Activated naive CD4-positive, alpha-beta T cell treated with Interleukin-2 at 50 U/mL for 16 hours (primary cell): Measurements from ENCODE around the gene TCF25.
A peak's percentile ranks its signal among the peaks of the same experiment; 100 is the strongest.
"Not testable (repeated sequence)": the region's sequence is repeated elsewhere in the genome, so short reads cannot be mapped to it uniquely, and the experiment has no call there.

Experiments used
- DNase-seq: peaks from one replicate; pipeline ENCODE4 v3.0.0-alpha.2; 2020

TCF25 gene

DNA sequence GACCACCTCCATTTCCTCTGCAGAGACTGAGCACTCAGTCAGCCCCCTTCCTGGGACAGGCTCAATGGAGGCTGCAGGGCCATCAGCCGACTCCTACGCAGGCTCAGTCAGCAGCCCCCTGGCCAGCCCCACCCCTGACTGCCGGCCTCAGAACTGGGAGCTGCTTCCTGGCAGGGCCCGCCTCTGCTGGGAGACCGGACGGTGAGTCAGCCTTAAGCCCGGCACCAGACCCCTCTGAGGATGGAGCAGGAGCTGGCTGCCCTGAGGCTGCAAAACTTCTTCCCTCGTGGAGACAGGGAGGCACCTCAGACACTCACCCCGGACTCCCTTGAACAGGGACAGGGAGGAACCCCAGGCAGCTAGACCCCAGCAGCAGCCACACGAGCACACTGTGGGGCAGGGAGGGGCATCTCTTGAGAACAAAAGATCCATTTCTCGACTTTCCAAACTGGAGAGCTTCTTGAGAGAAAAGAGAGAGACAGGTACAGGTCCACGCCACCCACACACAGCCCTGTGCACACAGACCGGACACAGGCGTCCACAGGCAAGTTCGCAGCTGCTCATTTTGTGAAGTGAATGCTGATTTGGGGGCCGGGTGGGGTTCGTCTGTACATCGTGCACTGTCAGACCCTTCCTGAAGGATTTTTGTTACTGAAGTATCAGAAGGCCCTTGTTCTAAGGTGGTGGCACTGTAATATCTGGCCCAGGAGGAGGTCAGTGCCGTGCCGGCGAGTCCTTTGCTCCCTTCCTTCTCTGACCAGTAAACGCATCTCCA, 48.5 kb downstream of the TCF25 start:
- peak; percentile 9 for DNase-seq

DNA sequence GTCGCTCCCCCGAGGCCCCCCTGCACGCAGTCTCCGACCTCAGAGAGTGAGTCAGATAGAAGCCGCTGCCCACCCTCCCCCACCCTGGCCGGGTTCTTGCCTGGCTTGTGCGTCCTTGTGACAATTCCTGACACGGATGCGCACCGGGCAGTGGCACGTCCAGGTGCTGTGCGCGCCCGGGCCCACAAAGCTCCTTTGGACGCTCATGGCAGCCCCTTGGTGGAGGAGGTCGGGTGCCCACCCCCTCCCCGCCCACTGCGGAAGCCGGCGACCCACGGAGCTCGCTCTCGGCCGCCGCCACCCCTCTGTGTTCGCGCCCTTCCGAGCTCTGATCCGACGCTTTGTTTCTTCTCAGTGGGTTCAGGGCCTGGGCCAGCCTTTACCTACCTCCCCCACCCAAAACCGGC, 49.1 kb downstream of the TCF25 start:
- DNase-seq, result peak; percentile 39

DNA sequence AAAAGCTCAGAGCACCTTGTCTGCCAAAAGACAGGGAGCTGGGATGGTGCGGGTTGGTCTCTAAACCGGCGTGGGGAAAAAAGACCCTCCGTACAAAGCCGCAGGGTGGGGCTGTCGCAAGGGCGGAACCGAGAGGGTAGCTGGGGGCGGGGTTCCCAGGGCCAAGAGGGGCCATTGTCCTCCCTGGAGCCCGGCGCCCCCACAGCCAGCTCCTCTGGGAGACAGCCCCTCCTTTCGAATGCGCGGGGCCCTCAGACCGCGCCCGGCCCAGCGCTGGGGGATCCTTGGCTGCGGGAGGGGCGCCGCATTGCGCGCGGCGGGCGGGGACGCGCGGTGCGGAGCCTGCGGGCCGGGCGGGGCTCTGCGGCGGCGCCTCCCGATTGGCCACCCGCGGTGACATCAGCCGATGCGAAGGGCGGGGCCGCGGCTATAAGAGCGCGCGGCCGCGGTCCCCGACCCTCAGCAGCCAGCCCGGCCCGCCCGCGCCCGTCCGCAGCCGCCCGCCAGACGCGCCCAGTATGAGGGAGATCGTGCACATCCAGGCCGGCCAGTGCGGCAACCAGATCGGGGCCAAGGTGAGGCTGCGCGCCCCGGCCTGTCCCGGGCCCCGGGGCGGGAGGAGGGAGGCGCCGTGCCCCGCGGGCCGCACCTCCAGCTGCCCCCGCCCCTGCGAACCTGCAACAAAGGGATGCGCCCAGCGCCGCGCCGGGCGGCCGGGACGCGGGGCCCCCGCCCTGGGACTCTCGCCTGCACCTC, 49.7 kb downstream of the TCF25 start, which contains the start of gene TUBB3:
TUBB3 (plus strand) TSS at position 459 of the 756 bp plus-strand sequence; CDS start at position 519, 60 bp downstream.
- peak; percentile 51 for DNase-seq

DNA sequence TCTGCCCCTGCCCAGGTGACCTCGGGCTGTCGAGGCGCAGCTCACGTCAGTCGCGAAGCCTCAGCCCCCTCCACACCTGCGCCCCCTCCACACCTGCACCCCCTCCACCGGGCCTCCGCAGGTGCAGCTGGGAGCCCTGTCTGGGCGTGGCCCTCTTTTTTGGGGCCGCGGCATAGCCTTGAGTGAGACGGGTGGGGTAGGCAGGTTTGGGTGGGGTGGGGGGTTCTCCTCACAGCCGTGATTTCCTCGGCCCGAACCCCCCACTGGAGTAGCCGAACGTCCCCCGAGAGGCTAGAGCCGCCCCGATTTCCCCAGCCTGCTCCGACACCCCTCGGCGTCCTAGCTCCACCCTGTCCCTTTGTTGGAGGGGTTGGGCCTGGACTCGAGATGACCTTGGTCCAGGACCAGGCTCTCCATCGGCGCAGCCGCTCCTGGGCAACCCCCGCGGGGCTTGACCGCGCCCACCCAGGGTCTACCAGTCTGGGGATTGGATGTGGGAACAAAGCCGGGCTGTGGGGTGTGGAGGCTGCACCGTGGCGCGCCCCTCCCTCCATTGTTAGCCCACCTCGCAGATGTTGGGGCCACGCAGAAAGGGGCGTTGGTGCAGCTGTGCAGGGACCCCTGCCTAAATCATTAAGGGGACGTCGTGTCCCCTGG, 50.4 kb downstream of the TCF25 start:
- DNase-seq, result no peak

DNA sequence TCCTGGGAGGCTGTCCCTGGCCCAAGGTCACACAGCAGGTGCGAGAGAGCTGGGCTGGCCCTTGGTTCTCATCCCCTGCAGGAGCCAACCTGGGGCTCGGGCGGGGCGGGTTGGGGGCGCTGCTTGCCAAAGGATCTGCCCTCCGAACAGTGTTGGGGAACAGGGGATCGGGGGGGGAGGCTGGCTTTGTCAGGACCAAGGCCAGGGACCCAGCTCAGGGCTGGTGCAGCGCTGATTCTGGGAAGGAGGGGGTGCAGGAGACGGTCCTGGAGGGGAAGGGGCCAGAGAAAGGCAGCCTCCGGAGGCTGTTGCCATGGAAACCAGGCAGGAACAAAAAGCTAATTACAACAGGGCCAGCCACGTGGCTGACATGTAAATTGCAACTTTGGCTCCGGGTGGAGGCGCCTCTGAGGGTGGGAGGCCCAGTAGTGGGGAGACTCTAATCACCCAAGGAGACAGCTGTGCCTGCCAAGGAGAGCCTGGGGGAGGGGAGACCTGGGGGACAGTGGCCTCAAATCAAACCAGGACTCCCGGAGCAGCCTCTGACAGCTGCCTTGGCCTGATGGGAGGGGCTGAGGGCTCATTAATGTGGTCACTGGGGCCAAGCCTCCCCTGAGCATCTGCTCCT, 51.0 kb downstream of the TCF25 start:
- peak; percentile 31 for DNase-seq

DNA sequence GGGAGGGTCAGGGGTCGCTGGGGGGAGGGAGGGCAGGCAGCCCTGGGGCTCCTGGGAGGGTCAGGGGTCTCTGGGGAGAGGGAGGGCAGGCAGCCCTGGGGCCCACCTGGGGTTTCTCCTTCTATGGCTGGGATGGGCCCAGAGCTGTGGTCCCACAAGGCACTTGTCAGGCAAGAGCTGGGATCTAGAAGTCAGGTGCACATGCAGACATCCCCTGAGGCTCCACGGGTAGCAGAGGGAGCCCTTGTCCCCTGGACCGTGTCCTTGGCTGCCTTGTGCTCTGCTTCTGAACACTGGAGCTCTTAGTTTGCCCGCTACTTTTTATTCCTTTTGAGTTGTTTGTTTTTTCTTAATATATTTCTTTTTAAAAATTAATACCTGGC, 51.5 kb downstream of the TCF25 start:
- DNase-seq, result no peak

DNA sequence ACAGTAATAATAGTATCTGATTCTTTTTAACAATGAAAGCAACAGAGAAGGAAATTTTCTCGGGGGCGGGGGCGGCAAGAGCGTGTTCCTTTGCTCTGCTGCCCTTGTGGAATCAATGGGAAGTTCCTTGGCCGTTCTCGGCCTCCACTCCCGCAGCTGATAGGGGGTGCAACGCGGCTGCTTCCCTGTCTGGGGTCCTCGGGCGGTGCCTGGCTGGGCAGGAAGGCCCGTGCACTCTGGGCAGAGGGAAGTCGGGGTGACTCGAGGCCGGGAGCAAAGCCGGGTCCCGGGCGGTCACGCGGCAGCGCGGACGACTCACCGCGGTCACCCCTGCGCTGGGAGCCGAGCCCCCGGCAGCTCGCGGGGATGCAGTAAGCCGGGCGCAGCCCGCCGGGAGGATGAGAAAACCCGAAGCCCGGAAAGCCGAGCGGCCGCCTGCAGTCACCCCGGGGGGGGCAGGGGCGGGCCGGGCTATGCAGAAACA, 52.2 kb downstream of the TCF25 start:
- peak; percentile 6 for DNase-seq

DNA sequence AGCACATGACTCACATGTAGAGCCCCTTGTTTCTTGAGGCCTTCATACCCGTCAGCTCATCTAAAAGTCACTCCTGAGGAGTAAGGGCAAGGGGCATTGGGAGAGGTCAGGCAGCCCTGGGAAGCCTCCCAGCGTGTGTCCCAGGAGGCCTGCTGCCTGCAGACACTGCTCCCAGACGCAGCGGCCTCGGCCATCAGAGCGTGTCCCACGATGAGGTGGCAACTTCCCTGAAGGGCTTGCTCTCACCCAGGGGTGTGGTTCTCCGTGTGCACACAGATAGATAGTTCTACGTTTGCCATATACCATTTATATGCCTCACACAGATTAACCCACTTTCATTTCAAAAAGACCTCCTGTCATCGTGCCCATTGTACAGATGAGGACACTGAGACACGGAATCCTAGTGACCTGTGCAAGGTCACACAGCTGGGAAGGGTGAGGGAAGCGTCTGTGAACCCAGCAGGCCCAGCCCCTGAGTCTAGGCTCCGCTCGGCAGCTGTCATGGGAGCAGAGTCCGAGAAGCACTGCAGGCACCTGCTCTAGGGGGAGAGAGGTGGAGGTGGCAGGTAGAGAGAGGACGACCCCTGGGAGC, 58.0 kb downstream of the TCF25 start:
- DNase-seq, result no peak

DNA sequence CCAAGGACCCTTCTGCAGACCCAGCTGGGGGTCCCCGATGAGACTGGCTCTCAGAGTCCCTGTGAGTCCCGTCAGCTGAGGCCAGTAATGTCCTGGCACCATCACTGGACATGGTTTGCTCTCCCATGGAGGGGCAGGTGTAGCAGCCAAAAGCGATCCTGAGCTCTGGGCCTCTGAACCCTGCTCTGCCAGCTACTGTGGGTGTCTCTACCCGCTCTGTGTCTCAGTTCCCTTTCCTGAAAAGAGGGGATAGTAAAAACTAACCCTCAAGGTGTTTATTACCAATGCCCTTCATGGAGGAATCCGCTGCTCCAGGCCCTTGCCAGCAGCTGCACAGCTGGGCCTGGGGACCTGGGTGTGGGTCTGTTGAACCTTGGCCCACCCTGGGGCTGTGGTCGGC, 58.6 kb downstream of the TCF25 start:
- no peak for DNase-seq

DNA sequence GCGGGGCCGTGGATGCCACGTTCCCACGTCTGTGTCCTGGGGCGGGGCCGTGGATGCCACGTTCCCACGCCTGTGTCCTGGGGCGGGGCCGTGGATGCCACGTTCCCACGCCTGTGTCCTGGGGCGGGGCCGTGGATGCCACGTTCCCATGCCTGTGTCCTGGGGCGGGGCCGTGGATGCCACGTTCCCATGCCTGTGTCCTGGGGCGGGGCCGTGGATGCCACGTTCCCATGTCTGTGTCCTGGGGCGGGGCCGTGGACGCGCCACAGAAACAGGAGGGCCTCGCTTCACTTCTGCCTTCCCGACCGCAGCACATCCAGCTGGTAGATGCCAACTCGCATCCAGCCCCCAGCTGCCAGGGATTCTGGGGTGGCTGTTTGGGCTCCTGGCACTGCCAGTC, 60.6 kb downstream of the TCF25 start:
- not testable (repeated sequence) for DNase-seq

DNA sequence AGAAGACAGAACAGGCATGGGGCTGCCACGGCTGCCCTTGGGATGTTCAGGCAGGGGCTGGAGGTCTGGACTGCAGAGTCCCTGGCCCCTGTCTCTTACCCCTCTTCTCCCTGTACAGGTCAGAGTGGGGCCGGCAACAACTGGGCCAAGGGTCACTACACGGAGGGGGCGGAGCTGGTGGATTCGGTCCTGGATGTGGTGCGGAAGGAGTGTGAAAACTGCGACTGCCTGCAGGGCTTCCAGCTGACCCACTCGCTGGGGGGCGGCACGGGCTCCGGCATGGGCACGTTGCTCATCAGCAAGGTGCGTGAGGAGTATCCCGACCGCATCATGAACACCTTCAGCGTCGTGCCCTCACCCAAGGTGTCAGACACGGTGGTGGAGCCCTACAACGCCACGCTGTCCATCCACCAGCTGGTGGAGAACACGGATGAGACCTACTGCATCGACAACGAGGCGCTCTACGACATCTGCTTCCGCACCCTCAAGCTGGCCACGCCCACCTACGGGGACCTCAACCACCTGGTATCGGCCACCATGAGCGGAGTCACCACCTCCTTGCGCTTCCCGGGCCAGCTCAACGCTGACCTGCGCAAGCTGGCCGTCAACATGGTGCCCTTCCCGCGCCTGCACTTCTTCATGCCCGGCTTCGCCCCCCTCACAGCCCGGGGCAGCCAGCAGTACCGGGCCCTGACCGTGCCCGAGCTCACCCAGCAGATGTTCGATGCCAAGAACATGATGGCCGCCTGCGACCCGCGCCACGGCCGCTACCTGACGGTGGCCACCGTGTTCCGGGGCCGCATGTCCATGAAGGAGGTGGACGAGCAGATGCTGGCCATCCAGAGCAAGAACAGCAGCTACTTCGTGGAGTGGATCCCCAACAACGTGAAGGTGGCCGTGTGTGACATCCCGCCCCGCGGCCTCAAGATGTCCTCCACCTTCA, 61.5 kb downstream of the TCF25 start:
- no peak for DNase-seq

DNA sequence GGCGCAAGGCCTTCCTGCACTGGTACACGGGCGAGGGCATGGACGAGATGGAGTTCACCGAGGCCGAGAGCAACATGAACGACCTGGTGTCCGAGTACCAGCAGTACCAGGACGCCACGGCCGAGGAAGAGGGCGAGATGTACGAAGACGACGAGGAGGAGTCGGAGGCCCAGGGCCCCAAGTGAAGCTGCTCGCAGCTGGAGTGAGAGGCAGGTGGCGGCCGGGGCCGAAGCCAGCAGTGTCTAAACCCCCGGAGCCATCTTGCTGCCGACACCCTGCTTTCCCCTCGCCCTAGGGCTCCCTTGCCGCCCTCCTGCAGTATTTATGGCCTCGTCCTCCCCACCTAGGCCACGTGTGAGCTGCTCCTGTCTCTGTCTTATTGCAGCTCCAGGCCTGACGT, 62.2 kb downstream of the TCF25 start:
- not testable (repeated sequence) for DNase-seq

DNA sequence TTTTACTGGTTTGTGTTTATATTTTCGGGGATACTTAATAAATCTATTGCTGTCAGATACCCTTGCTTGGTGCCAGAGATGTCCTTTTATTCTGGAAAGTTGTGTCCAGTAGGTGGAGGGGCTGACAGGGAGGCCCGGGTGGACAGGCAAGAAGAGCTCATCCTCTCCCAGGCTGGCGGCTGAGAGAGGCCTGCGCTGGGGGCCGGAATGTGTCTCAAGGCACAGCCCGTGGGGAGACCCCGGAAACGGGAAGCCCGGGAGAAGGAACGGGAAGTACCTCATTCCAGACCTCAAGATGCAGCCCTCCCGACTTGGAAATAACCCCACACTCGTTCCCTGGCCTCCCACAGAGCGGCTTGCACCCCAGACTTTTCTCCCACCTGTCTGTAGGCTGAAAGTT, 62.6 kb downstream of the TCF25 start:
- DNase-seq, result no peak

DNA sequence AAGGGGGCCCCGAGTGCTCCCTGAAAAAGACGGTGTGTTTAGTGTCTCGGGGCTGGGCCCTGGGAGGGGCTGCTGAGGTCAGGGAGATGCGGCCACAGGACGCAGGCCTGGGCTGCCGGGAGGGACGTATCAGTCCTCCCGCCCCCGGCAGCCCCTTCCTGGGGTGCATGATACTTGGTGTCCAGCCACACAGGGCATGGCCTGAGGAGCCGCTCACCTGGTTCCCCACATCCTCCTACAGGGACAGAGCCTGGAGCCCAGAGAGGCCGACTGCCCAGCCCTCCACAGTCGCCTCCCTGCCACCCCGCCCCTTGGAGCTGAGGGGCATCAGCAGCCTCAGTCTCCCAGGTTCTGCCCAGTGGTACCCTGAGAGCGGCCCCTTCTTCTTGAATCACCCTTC, 63.1 kb downstream of the TCF25 start:
- no peak for DNase-seq

DNA sequence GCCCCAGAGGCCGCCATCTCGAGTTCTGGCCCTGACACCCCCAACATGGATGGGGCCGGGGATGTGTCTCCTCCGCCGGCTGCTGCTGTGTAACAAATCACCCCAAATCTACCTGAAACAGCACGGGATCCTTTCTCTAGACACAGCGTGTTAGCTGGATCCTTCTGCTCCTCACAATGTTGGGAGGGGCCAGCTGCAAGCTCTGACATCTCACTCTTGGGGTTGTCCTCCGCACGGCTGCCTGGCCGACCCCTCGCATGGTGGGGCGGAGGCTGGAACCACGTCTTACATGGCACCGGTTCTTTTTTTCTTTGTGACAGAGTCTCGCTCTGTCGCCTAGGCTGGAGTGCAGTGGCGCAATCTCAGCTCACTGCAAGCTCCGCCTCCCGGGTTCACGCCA, 63.6 kb downstream of the TCF25 start:
- DNase-seq, result no peak

DNA sequence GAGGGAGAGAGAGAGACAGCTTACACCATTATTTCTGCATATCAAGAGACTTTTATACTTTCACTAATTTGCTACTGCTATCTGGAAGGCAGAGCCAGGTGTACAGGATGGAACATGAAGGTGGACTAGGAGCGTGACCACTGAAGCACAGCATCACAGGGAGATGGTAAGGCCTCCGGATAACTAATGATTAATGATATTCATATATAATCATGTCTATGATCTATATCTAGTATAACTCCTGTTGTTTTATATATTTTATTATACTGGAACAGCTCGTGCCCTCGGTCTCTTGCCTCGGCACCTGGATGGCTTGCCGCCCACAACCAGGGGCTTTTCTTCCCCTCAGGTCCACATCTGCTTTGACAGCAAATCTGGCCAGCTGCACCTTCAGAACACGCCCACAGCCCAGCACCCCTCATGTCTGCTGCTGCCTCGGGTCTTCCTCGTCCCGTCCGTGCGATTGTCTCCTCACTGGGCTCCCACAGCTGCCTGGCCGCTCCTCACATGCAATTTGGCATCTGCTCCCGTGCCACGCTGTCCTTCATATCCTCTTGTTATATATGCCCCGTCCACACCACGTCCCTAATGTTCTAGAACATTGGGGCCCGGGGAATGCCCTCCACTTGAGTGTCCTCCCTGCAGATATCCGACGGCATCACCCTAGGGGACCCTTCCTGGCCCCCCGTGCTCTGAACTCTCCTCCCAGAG, 64.9 kb downstream of the TCF25 start:
- DNase-seq, result no peak

DNA sequence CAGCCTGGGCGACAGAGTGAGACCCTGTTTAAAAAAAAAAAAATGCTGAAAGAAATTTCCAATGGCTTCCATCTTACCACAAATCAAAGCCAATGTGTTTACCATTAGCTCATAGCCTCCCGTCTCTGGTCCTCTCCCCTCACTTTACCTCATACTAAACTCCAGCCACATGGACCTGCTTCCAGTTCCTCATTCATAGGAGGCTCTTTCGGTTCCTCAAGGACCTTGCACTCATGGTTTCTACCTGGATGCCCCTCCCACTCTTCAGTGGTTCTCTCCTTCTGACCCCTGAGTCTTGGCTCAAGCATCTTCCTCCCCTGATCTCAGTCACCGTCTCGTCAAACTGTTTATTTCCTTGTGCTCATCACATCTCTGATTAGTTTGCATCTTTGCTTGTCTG, 71.4 kb downstream of the TCF25 start:
- no peak for DNase-seq

DNA sequence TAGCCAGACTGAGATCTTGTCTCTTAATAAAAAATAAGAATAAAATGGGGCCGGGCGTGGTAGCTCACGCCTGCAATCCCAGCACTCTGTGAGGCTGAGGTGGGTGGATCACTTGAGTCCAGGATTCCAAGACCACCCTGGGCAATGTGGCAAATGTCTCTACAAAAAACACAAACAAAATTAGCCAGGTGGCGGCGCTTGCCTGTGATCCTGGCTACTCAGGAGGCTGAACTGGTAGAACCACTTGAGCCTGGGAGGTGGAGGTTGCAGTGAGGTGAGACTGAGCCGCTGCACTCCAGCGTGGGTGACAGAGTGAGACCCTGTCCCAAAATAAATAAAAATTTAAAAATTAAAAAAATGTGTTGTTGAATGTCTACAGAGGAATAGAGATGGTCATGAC, 72.3 kb downstream of the TCF25 start:
- DNase-seq, result no peak

DNA sequence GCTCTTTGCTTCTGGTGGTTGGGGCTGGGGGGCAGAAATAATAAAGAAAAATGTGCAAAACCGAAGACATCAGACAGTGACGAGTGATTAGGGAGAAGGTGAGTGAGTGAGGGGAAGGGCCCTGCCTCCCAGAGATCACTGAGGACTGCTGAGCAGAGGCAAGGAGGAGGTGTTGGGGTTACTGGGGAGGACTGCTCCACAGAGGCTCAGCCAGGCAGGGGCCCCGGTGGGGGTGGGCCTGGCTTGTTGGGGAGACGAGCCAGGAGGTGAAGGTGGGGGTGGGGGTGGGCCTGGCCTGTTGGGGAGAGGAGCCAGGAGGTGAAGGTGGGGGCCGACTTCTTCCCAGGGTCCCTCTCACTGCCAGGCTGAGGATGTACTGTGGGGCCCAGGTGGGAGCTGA, 73.1 kb downstream of the TCF25 start:
- DNase-seq, result no peak

DNA sequence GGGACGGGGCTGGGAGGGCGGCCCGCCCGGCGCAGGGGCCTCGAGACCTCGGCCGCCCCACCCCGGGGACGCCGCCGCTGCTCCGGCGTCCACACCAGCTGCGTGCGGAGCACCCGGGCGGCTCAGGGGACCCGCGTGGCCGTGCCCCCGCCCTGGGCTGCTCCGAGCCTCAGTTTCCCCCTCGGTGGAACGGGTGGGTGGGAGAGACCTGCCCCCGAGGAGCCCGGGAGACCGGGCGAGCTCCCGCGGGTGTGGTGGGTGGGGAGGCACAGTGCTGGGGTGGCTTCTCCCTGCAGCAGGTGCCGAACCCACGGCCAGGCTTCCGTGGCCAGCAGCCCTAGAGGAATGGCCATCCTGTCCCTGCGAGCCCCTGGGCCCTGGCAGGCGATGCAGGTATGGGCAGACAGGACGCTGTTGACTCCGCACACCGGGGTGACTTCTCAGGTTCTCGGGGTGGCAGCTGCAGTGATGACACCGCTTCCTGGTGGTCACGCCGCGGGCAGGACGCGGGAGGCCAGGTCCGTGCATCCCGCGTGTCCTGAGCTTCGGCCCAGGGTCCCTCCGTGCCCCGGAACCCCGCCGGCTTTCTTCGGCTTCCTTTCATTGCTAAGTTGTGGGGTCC, 75.8 kb downstream of the TCF25 start:
- DNase-seq, result no peak
